ENCODE results near the gene CCDC188.

CCDC188 gene

DNA sequence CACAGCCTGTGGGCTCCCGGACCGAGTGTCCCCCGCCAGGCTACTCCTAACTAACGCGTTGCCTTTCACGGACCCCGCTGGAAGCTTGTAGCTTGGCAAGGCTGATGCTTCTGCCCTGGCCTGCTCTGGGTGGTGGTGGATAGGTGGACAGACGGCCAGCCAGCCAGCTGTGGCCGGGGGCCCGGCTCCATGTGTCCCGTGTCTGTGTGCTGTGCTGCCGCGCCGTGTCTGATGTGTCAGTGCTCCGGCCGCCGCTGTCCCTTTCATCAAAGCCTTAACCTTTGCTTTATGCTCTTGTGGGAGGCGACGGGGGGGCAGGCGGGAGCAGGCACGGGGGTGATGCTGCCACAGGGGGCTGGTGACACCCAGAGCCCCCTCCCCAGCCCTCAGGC lies 5.0 kb downstream of the CCDC188 start:
- no peak overlapping the region for H3K4me3 ChIP-seq (ENCODE audit: low read depth, low read length, poor library complexity, severe bottlenecking)
- H3K27ac ChIP-seq (ENCODE audit: low read depth, low read length, poor library complexity, severe bottlenecking) = no peak overlapping the region
- no peaks in the 10 kb centered on the region for H3K9me2 ChIP-seq (ENCODE audit: low read depth, low read length)
- TF ChIP-seq, protein P1, sequence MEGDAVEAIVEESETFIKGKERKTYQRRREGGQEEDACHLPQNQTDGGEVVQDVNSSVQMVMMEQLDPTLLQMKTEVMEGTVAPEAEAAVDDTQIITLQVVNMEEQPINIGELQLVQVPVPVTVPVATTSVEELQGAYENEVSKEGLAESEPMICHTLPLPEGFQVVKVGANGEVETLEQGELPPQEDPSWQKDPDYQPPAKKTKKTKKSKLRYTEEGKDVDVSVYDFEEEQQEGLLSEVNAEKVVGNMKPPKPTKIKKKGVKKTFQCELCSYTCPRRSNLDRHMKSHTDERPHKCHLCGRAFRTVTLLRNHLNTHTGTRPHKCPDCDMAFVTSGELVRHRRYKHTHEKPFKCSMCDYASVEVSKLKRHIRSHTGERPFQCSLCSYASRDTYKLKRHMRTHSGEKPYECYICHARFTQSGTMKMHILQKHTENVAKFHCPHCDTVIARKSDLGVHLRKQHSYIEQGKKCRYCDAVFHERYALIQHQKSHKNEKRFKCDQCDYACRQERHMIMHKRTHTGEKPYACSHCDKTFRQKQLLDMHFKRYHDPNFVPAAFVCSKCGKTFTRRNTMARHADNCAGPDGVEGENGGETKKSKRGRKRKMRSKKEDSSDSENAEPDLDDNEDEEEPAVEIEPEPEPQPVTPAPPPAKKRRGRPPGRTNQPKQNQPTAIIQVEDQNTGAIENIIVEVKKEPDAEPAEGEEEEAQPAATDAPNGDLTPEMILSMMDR (IDR thresholded peaks at IDR 0.05; ENCODE audit: low read length) = no peak
- TF ChIP-seq EZH2 (IDR thresholded peaks at IDR 0.05; ENCODE audit: borderline replicate concordance, low read length) = no peak
- H3K79me2 ChIP-seq (ENCODE audit: insufficient read depth, low read length) = no peaks in the 10 kb centered on the region
- no peak overlapping the region for H2AFZ ChIP-seq (ENCODE audit: low read length)
- no peaks in the 10 kb centered on the region for H3K9me3 ChIP-seq (ENCODE audit: low read length)
- no peaks in the 10 kb centered on the region for H3K36me3 ChIP-seq (ENCODE audit: insufficient read depth, low read length)
- H3K27me3 ChIP-seq (ENCODE audit: insufficient read depth, low read length) = no peaks in the 10 kb centered on the region
- H3K4me1 ChIP-seq (ENCODE audit: insufficient read depth, low read length, severe bottlenecking) = no peaks in the 10 kb centered on the region
- no peaks in the 10 kb centered on the region for H3F3A ChIP-seq (ENCODE audit: insufficient read depth, low read length)
- H3K9ac ChIP-seq (ENCODE audit: low read length) = no peak overlapping the region
- H3K4me2 ChIP-seq (ENCODE audit: low read length) = no peak overlapping the region
- no peaks in the 10 kb centered on the region for H4K20me1 ChIP-seq (ENCODE audit: insufficient read depth, low read length)

DNA sequence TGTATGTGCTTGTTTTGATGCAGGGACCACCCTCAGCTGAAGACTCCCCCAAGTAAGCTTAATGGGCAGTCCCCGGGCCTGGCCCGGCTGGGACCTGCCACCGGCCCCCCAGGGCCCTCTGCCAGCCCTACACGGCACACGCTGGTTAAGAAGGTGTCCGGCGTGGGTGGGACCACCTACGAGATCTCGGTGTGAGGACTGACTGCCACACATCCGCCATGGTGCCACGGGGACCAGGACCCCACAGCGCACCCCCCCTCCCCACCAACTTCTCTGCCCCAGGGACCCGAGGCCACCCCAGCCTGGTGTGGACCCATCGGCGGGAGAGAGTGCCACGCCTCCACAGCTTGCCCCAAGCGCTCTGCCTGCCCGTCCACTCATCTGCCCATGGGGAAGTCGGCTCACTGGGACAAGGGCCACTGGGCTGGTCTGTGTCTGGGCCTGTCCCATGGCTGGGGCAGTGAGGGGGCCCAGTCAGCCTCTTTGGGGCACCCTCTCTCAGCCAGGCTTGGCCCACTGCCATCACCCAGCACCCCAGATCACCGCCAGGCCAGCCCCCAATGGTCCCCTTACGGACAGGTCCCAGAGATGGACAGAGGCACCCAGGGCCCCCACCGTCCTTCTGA lies 5.5 kb downstream of the CCDC188 start:
- Histone ChIP-seq H3K27me3 (ENCODE audit: insufficient read depth, low read length) (no peaks in the 10 kb centered on the region), H3K9me2 (ENCODE audit: low read depth, low read length) (no peaks in the 10 kb centered on the region), H3K9ac (ENCODE audit: low read length) (no peak overlapping the region), H3K4me1 (ENCODE audit: insufficient read depth, low read length, severe bottlenecking) (no peaks in the 10 kb centered on the region), H3K4me2 (ENCODE audit: low read length) (no peak overlapping the region), H3K4me3 (ENCODE audit: low read depth, low read length, poor library complexity, severe bottlenecking) (no peak overlapping the region), H3K36me3 (ENCODE audit: insufficient read depth, low read length) (no peaks in the 10 kb centered on the region), H3K79me2 (ENCODE audit: insufficient read depth, low read length) (no peaks in the 10 kb centered on the region), H3F3A (ENCODE audit: insufficient read depth, low read length) (no peaks in the 10 kb centered on the region), H3K9me3 (ENCODE audit: low read length) (no peaks in the 10 kb centered on the region), H2AFZ (ENCODE audit: low read length) (no peak overlapping the region), H3K27ac (ENCODE audit: low read depth, low read length, poor library complexity, severe bottlenecking) (no peak overlapping the region), H4K20me1 (ENCODE audit: insufficient read depth, low read length) (no peaks in the 10 kb centered on the region)
- TF ChIP-seq, protein P1 (IDR thresholded peaks at IDR 0.05; ENCODE audit: low read length) = no peak
- TF ChIP-seq EZH2 (IDR thresholded peaks at IDR 0.05; ENCODE audit: borderline replicate concordance, low read length) = no peak

DNA sequence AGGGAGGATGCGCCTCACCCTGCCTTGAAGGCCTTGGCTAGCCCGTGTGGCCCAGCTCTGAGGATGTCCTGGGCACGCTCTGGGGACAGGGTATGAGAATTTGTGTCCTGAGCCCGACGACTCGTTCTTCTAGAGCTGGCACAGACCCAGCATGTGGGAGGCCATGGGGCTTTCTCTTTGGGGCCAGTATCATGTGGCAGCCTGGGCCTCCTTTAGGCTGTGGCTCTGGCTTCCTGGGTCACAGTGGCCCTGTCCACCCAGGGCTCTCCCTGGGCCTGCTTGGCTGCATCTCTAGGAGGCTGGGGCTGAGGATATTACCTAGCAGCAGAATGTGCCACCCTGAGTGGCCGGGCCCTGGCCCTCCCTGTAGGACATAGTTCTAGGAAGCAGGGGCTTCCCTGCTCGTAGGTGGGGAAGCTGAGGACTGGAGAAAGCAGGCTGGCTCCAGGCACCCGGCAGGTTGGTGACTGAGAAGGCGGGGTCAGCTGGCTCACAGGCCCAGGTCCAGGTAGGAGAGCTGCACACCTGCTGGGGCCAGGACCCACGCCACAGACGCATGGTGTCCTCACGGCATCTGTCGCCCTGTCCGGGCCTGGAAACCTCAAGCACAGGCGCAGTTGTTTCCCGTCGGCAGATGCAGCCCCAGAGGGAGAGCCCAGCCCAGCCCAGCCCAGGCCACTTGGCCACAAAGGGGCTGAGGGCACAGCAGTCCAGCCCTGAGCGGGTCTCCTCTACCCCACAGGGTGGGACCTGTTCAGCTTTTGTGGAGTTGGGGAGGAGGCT lies 6.8 kb downstream of the CCDC188 start:
- Histone ChIP-seq H3K79me2 (ENCODE audit: insufficient read depth, low read length) (no peaks in the 10 kb centered on the region), H4K20me1 (ENCODE audit: insufficient read depth, low read length) (no peaks in the 10 kb centered on the region), H3F3A (ENCODE audit: insufficient read depth, low read length) (no peaks in the 10 kb centered on the region), H3K9me2 (ENCODE audit: low read depth, low read length) (no peaks in the 10 kb centered on the region), H3K4me1 (ENCODE audit: insufficient read depth, low read length, severe bottlenecking) (no peaks in the 10 kb centered on the region), H3K9me3 (ENCODE audit: low read length) (no peaks in the 10 kb centered on the region), H3K4me2 (ENCODE audit: low read length) (no peak overlapping the region), H3K36me3 (ENCODE audit: insufficient read depth, low read length) (no peaks in the 10 kb centered on the region), H3K27ac (ENCODE audit: low read depth, low read length, poor library complexity, severe bottlenecking) (no peak overlapping the region), H3K27me3 (ENCODE audit: insufficient read depth, low read length) (no peaks in the 10 kb centered on the region), H2AFZ (ENCODE audit: low read length) (no peak overlapping the region), H3K4me3 (ENCODE audit: low read depth, low read length, poor library complexity, severe bottlenecking) (no peak overlapping the region), H3K9ac (ENCODE audit: low read length) (no peak overlapping the region)
- no peak for TF ChIP-seq EZH2 (IDR thresholded peaks at IDR 0.05; ENCODE audit: borderline replicate concordance, low read length)
- TF ChIP-seq, protein P1 (IDR thresholded peaks at IDR 0.05; ENCODE audit: low read length) = no peak

Data from OCI-LY1 (cell line).